IPS-NIHi7 (cell line): ENCODE measurements around the gene NCOA6.
"Not testable (repeated sequence)": the region's sequence is repeated elsewhere in the genome, so short reads cannot be mapped to it uniquely, and the experiment has no call there.

ENCODE experiments used
- DNase-seq: peaks from one replicate; pipeline ENCODE4 v3.0.0; 2012; ENCODE audit warnings: mixed read lengths; ENCODE audit errors: extremely low spot score

Gene NCOA6

GRCh38 chr20:34719242-34720017 lies 106.0 kb downstream of the NCOA6 start:
- not testable (repeated sequence) for DNase-seq

- no peak for DNase-seq
These were observed 108.0 kb downstream of the NCOA6 start for GRCh38 chr20:34717230-34718095.

- DNase-seq = no peak
These were observed 108.6 kb downstream of the NCOA6 start for GRCh38 chr20:34716921-34717229.

DNA sequence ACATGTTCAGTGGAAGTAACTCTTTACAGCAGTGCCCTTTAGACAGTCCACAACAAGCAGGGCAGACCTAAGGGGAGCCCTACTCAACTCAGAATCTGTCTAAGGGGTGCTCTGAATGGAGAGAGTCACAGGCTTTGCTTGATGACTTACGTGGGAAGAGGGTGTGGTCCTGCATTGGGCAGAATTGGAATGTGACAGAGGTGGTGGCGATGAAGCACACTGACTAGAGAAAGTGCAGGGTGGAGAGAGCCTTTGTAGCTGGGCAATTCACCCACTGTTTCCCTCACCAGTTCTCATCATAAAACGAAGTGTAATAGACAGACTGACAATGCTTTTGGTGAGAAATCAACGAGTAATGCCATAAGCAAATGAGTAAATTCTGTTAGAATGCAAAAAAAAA lies 110.1 kb downstream of the NCOA6 start:
- DNase-seq = no peak

DNA sequence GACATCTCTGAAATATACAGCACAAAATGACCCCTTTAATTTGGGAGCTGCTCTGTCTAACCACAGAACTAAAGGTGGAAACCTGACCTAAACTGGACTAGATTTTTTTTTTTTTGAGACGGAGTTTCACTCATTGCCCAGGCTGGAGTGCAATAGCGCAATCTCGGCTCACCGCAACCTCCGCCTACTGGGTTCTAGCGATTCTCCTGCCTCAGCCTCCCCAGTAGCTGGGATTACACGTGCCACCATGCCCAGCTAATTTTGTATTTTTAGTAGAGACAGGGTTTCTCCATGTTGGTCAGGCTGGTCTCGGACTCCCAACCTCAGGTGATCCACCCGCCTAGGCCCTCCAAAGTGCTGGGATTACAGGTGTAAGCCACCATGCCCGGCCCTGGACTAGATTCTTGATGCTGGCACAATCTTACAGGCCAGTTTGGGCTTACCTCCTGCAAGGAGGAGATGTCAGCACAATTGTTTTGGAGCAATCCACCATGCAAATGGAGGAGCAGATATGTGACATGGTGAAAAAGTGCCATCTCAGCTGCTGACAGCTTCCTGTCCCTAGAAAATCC lies 111.4 kb downstream of the NCOA6 start:
- DNase-seq = not testable (repeated sequence)

DNA sequence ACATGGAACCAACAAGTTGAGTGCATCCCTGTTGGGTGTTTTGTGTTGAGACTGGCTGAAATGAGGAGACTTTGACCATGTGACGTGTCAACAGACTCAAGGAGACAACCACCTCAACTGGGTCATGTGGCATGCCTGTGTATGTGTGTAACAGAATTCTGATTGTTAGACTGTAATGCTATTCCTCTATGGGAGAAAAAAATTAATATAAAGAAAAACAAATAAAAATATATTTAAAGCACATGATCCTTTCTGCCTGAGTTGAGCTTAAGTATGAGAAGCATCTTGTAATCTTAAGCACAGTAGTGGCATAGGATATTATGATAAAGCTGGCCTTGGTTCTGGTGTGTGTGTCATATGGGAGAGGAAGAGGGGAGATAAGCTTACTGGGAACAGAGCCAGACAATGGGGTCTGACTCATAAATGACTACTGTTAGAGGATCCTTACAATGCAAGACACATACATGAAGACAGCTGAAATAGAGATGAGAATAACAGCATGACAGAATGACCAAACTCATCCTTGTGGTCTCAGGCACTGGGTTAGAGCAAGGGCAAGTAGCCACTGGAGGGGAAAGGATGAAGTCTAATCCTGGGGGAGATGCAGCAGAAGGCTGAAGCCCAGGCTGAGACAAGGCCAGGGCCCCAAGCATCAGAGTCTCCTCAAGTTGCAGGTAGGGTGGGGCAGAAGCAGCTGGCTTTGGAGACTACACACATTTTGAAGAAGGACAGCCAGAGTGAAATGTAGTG lies 112.1 kb downstream of the NCOA6 start:
- DNase-seq = no peak

- DNase-seq = no peak
These were observed 112.8 kb downstream of the NCOA6 start for GRCh38 chr20:34712525-34713192.

DNA sequence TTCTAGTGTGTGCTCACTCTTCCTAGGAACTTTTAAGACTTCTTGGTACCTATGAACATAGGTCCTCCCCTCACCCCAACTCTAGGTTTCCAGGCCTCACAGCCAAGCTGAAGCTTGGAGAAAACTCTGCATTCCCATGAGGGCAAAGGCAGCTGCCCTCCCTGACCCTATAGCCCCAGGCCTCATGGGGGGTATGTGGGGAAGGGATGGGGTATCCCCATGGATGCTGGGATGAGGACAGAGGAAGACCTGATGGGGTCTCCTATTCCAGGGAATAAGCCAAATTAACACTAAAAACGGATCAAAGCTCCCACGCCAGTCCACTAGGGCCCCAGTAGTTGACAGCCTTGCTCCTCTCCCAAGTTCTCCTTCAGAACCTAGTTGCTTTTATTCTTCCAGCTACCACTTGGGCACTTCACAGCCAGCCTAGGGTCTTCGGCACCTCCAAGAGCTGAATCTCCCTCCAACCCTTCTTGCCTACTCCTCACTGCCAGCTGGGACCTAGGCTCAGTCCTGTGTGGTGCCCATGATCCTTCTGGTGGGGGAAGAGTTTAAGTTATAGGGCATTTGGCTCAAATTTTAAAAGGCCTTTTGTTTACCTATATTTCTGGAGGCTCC lies 113.5 kb downstream of the NCOA6 start:
- DNase-seq = no peak

- no peak for DNase-seq
These were observed 114.4 kb downstream of the NCOA6 start for GRCh38 chr20:34710861-34711574.

DNA sequence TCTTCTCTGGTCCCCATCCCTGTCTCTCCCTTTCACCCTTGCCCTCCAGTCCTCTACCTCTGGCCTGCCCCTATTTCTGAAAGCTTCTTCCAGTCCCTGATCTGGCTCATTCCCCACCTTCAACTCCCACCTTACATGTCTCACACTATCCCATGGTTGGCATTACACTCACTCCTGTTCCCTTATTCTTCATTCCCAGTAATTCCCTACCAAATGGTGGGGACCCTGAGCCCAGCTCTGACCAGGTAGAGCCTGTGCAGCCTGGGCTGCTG lies 114.9 kb downstream of the NCOA6 start:
- DNase-seq = no peak

GRCh38 chr20:34709831-34710567 lies 115.5 kb downstream of the NCOA6 start:
- DNase-seq = peak; percentile 88

DNA sequence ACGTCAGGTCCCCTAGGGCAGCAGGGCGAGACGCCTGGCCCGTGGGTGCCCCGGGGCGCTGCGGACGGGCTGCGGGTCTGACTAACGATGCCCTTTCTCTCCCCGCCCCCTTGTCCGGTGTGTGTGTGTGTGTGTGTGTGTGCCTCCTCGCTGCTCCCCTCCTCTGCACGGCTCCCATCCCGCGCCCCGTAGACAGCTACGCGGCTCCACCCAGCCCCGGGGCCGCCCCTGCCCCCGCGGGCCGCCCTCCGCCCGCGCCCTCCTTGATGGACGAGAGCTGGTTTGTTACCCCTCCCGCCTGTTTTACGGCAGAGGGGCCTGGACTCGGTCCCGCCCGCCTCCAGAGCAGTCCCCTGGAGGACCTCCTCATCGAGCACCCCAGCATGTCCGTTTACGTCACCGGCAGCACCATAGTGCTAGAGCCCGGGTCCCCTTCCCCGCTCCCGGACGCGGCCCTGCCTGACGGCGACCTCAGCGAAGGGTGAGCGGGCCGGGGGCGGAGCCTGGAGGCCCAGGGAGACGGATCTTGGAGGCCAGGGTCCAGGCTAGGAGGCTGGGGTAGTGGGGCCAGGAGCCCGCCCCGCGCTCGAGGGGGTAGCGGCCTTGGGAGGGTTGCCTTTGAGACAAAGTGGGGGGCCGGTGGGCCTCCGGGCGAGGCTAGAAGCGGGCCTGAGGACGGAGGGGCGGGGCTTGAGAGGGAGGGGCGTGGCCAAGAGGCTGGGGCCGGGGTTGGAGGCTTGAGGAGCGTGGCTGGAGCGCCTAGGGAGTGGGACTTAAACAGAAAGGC lies 116.2 kb downstream of the NCOA6 start:
- DNase-seq = peak; percentile 83

DNA sequence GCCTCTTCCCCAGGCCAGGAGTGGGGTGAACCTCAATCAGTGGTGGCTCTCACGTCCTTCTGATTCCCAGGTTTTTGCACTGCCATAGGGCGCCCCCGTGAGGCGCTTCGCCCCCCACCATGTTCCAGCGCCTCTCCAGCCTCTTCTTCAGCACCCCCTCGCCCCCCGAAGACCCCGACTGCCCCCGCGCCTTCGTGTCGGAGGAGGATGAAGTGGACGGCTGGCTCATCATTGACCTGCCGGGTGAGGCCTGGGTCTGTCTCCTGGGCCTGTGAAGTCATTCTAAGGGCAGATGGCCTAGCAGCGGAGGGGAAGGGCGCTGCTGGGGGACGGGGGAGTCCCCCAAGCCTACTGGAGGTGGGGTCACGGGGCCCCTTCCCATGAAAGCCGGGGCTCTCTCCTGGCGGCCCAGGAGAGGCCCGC lies 116.8 kb downstream of the NCOA6 start:
- peak; percentile 60 for DNase-seq

- no peak for DNase-seq
These were observed 118.3 kb downstream of the NCOA6 start for GRCh38 chr20:34706912-34707784.

DNA sequence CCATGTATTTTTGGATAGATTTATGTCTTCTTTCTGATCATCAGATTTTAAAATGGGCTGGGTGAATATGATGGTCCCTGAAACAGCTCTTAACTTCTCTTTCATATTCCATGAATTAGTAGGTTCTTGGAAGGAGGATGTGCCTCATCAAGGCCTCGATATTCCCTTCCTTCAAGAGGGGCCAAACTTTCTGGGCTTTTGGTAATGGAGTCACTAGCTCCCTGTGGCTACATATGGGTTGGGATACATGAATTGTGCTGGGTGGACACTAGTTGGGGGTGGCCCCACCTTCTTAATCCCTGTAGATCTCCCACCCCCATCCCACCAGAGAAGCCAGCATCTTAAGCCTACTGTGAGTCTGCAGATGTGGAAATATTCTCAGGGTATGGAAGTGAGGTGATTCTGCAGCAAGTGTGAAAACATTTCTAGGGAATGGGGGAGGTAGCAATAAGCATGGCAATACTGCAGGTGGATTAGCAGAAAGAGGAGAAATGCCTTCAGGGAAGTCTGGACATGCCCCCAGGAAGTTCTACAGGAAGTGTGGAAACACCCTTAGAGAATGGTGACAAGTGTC lies 119.1 kb downstream of the NCOA6 start:
- no peak for DNase-seq

GRCh38 chr20:34705397-34706301 lies 119.8 kb downstream of the NCOA6 start:
- no peak for DNase-seq

DNA sequence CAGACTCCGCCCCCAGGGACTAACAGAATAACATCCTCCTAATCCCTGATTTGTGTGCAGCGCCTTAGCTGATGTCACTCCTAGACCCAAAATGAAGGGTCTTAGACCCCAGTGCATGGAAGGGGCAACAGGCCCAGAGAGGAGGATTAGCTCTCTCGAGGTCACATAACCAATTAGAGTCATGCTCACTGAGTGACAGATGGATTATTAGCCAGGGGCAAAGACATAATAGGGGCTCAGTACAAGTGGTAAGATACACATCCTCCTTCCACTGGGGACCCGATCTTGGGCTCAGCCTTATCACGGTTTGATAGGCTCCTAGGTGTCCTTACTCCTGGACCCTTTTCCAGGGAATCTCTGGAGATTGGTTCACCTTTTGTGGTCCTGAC lies 120.4 kb downstream of the NCOA6 start:
- no peak for DNase-seq
